ENCODE data around the gene DIDO1. TPM values are rescaled to one million over a fixed set of nuclear protein-coding genes. Genes with fewer than 3 reads are reported as not detected.

The DIDO1 gene
- total RNA-seq, 4 donors from 2014 or later: 64.5 to 89.7 (median 78.9) TPM

- Histone ChIP-seq H3K36me3 (no peaks in the 10 kb centered on the region), H3K4me1 (peaks cover 0 to 19% (median 6%) of the 10 kb centered on the region in 4 donors), H3K27me3 (peaks cover 2 to 71% of the 10 kb centered on the region in 2 donors), H3K4me3 (no peak overlapping the region), H3K27ac (no peak overlapping the region), H3K9me3 (no peaks in the 10 kb centered on the region)
- TF ChIP-seq EP300 (IDR thresholded peaks at IDR 0.05) (no peak), POLR2A (IDR thresholded peaks at IDR 0.05) (no peak), CTCF (IDR thresholded peaks at IDR 0.05) (no peak)
- no peak for DNase-seq (ENCODE audit: low spot score in 2 of 2)
- 54 to 62% methylated on average over 10 of the region's 10 CpGs for WGBS, 2 donors
These were observed 45.1 kb upstream of the DIDO1 start for GRCh38 chr20:62971211-62971949.

DNA sequence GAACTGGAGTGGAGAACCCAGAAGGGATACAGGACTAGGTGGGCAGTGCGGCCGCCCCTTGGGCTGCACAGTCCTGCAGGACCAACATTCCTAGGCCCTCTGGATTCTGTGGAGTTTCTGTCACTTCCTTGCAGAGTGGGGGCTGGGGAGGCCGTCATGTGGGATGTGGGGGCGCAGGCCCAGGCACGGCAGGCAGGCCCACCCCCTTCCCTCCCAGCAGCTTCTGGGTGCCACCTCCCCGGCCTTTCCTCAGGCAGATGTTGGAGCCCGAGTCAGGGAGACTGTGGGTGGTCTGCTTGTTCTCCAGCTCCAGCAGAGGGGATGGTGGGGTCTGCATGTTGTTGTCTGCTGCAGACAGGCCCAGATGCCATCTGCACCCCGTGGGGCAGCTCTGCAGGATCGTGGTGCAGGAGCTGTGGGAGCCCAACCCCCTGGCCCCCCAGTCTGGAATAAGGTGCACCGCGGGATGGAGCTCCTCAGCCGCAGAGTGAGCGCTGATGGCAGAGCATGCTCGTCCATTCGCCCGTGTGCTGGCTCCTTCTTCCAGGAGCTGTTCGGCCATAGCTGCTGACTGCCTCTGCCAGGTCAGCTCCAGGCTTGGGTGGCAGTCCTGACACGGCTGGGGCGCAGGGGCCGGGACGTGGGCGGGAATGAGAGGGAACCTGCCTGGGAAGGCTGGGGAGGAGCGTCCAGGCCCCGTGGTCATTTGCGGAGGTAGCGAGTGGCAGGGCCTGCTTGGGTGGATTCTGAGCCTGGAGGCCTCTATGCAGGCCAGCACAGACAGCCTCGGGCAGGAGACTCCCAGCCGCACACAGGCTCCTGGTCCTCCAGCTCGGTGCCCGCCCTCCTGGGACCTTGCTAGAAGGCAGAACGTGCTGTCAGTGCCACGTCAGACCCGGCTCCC is 44.3 kb upstream of the DIDO1 start:
- TF ChIP-seq CTCF (IDR thresholded peaks at IDR 0.05) (no peak), EP300 (IDR thresholded peaks at IDR 0.05) (no peak)
- no peak overlapping the region for H3K4me3 ChIP-seq
- WGBS, 2 donors: 41 to 55% methylated on average over 11 to 17 of the region's 33 CpGs
- peaks cover 0 to under 1% (median 0%) of the 10 kb centered on the region in 3 donors for H3K36me3 ChIP-seq
- H3K27ac ChIP-seq: no peak overlapping the region
- H3K27me3 ChIP-seq: peaks cover 2 to 62% of the 10 kb centered on the region in 2 donors
- DNase-seq (ENCODE audit: low spot score in 2 of 2): no peak
- H3K9me3 ChIP-seq: no peaks in the 10 kb centered on the region
- H3K4me1 ChIP-seq: peaks cover 0 to 19% (median 6%) of the 10 kb centered on the region in 4 donors

DNA sequence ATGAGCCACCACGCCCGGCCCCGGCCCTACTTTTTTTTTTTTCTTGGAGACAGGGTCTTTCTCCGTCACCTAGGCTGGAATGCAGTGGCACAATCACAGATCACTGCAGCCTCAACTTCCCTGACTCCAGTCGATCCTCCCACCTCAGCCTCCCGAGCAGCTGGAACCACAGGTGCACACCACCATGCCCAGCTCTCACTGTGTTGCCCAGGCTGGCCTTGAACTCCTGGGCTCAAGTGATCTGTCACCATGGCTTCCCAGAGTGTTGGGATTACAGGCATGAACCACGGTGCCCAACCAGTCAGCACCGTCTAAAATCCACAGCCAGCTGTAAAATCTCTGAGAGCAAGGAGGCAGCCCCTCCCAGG is 43.6 kb upstream of the DIDO1 start:
- H3K36me3 ChIP-seq: peaks cover 0 to 7% (median 0%) of the 10 kb centered on the region in 3 donors
- peaks cover 2 to 56% of the 10 kb centered on the region in 2 donors for H3K27me3 ChIP-seq
- peaks cover 0 to 19% (median 6%) of the 10 kb centered on the region in 4 donors for H3K4me1 ChIP-seq
- no peak overlapping the region for H3K27ac ChIP-seq
- TF ChIP-seq EP300 (IDR thresholded peaks at IDR 0.05) (no peak), POLR2A (IDR thresholded peaks at IDR 0.05) (no peak), CTCF (IDR thresholded peaks at IDR 0.05) (no peak)
- DNase-seq (ENCODE audit: low spot score in 2 of 2): no peak
- WGBS, 2 donors: 83 to 85% methylated on average over 8 of the region's 8 CpGs
- no peak overlapping the region for H3K4me3 ChIP-seq
- no peaks in the 10 kb centered on the region for H3K9me3 ChIP-seq

- peaks cover 0 to 17% (median 6%) of the 10 kb centered on the region in 4 donors for H3K4me1 ChIP-seq
- peaks cover 0 to 13% (median 0%) of the 10 kb centered on the region in 3 donors for H3K36me3 ChIP-seq
- DNase-seq (ENCODE audit: low spot score in 2 of 2): no peak
- WGBS, 2 donors: 57 to 58% methylated on average over 16 of the region's 16 CpGs
- no peak overlapping the region for H3K4me3 ChIP-seq
- H3K27me3 ChIP-seq: peaks cover 0 to 49% of the 10 kb centered on the region in 2 donors
- no peaks in the 10 kb centered on the region for H3K9me3 ChIP-seq
- no peak overlapping the region for H3K27ac ChIP-seq
- no peak for TF ChIP-seq EP300 (IDR thresholded peaks at IDR 0.05)
These were observed 43.0 kb upstream of the DIDO1 start for GRCh38 chr20:62969179-62969760.

DNA sequence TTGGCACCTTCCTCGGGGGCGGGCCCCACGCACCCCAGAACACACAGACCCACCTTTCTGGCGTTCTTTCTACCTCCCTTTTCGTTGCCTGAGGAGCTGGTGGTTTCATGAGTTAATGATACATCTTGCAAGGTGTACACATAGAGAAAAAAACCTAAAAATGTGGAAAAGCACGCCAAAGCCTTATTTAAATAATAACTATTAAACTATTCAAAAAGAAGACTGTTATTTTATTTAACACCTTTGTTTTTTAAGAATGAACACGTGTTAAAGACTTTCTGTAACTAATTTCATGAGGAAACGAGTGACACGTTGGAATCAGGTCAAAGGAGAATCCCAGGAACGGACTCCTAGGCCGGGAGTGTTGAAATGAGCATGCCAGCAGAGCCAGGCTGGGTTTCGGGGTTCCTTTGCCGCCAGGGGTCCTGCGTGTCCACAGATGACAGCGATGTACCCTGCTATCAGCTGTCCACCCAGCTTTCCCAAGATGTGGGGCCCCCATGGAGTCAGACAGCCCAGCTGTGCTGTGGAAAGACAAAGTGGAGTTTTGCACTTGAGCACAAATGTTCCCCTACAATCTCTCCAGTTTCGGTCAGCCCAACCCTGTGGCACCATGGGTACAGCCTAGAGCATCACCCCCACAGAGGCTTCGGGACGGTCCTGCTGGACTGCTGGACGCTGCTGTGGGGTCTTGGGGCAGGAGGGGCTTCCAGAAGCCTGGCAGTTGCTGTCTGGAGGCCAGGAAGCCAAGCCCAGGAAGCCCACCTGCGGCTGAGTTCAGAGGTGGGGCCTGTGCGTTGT is 42.3 kb upstream of the DIDO1 start:
- Histone ChIP-seq H3K4me3 (no peak overlapping the region), H3K9me3 (no peaks in the 10 kb centered on the region), H3K27ac (no peak overlapping the region), H3K36me3 (peaks cover 0 to 20% (median 0%) of the 10 kb centered on the region in 3 donors), H3K27me3 (peaks cover 0 to 43% of the 10 kb centered on the region in 2 donors), H3K4me1 (peaks cover 0 to 14% (median 6%) of the 10 kb centered on the region in 4 donors)
- no peak for DNase-seq (ENCODE audit: low spot score in 2 of 2)
- WGBS, 2 donors: 76 to 79% methylated on average over 17 to 21 of the region's 21 CpGs
- TF ChIP-seq POLR2A (IDR thresholded peaks at IDR 0.05) (no peak), CTCF (IDR thresholded peaks at IDR 0.05) (no peak), EP300 (IDR thresholded peaks at IDR 0.05) (no peak)
